ENCODE results near the gene CD34.

CD34 gene

GRCh38 chr1:207832796-207833195, 78.1 kb downstream of the CD34 start:
- no peak for FAIRE-seq
- DNase-seq (ENCODE audit: insufficient read length, low spot score): no peak
- TF ChIP-seq POLR2A (IDR thresholded peaks at IDR 0.05; ENCODE audit: low read depth, low read length) (no peak), POU2F2 (IDR thresholded peaks at IDR 0.05; ENCODE audit: low read depth, low read length) (no peak), TAF1 (IDR thresholded peaks at IDR 0.05; ENCODE audit: low read depth, low read length) (no peak), PAX5 (IDR thresholded peaks at IDR 0.05; ENCODE audit: insufficient read depth, low read length, severe bottlenecking) (no peak), POLR2AphosphoS5 (IDR thresholded peaks at IDR 0.05; ENCODE audit: low read depth, low read length) (no peak), SPI1 (IDR thresholded peaks at IDR 0.05; ENCODE audit: low read depth, low read length) (no peak)

- TF ChIP-seq TAF1 (IDR thresholded peaks at IDR 0.05; ENCODE audit: low read depth, low read length): peak; percentile 57; the same call in 1 of the 2 replicates
- TF ChIP-seq POLR2AphosphoS5 (IDR thresholded peaks at IDR 0.05; ENCODE audit: low read depth, low read length): no peak
- TF ChIP-seq POU2F2 (IDR thresholded peaks at IDR 0.05; ENCODE audit: low read depth, low read length): peak; percentile 55; the same call in 1 of the 2 replicates
- no peak for TF ChIP-seq PAX5 (IDR thresholded peaks at IDR 0.05; ENCODE audit: insufficient read depth, low read length, severe bottlenecking)
- TF ChIP-seq SPI1 (IDR thresholded peaks at IDR 0.05; ENCODE audit: low read depth, low read length): peak; percentile 56; the same call in 1 of the 2 replicates
- TF ChIP-seq POLR2A (IDR thresholded peaks at IDR 0.05; ENCODE audit: low read depth, low read length): peak; percentile 35; the same call in 1 of the 2 replicates
- DNase-seq (ENCODE audit: insufficient read length, low spot score) (no peak), FAIRE-seq (peak; percentile 91)
Measured at GRCh38 chr1:207831517-207832327, 79.2 kb downstream of the CD34 start.
